NCI-H345 treated with DMSO at 0.1 percent for 48 hours (cell line): ENCODE data around the gene MTHFD2L.
"Not testable (repeated sequence)": the region's sequence is repeated elsewhere in the genome, so short reads cannot be mapped to it uniquely, and the experiment has no call there.

Experiments used
- DNase-seq: peaks from one replicate; lab custom pipeline; 2025; ENCODE audit not compliant: unreplicated experiment; lab: John Stamatoyannopoulos, UW

The MTHFD2L gene

DNA sequence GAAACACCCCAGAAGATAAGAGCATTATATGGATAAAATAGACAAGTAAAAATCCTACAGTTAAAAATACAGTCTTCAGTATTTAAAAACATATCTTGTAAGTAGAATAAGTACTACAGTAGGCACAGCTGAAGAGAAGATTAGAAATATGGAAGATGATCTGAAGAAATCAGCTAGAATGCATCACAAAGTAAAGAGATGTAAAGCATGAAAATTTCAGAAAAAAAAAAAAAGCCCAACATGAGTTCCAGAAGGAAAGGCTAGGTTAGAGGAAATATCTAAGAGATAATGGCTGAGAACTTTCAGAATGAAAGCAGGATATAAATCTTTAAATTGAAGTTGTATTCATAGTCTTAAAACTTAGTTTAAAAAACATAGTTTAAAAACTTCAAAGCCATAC lies 171.4 kb downstream of the MTHFD2L start:
- DNase-seq, result no peak

DNA sequence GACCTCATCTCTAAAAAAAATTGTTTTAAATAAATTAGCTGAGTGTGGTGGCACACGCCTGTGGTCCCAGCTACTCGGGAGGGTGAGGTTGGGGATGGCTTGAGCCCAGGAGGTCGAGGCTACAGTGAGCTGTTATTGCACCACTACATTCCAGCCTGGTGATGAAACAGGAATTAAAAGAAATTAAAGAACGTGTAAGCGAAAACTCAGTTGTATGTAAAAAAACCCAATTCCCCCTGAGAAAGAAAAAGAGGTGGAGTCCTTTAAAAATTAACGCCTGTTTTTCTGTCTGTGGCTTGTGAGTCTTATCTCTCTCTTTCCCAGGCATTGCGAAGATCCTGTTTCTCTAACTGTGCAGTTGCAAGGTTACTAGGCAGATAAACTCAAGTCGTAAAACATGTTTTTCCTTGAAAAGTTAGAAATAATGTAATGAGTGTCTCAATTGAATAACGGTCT lies 172.4 kb downstream of the MTHFD2L start:
- no peak for DNase-seq

DNA sequence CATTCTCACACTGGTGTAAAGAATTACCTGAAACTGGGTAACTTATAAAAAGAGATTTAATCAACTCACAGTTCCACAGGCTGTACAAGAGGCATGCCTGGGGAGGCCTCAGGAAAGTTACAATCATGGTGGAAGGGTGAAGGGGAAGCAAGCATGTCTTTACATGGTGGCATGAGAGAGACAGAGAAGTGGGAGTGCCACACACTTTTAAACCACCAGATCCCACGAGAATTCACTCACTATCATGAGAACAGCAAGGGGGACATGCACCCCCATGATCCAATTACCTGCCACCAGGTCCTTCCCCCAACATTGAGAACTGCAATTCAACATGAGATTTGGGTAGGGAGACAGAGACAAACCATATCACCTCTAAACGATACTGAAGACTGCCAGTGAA lies 173.3 kb downstream of the MTHFD2L start:
- DNase-seq, result no peak

DNA sequence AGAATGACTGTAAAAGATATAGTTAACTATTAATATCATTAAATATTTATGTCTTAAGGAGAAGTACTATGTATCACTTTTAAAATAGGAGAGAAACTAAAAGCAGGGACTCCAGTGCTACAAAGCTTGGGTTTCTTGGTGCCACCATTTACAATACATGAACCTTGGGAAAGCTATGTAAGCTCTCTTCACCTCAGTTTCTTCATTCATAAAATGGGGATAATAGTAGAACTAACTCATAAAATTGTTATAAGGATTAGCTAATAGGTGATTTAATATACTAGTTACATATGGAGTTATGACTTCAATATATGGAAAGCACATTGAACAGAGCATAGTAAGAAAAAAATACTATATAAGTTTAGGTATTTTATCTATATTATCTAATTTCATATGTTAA lies 174.0 kb downstream of the MTHFD2L start:
- DNase-seq, result no peak

DNA sequence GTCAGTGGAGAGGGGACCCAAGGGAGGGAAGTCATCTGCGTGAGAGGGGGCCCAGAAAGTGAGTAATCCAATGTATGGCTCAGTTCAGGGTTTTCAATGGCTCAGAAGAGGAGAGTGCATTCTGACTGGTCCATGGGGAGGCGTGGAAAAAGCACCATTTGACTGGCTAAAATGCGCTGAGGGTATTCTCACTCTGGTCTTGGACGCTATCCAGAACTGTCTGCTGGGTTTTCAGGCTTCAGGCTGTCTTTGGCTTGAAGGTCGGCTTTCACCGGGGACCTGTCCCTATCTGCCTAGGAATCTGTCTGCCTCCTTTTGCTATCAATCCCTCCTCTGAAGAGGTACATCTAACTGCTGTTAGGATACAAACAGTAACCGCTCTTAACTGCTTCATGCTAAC lies 176.7 kb downstream of the MTHFD2L start:
- DNase-seq, result no peak

DNA sequence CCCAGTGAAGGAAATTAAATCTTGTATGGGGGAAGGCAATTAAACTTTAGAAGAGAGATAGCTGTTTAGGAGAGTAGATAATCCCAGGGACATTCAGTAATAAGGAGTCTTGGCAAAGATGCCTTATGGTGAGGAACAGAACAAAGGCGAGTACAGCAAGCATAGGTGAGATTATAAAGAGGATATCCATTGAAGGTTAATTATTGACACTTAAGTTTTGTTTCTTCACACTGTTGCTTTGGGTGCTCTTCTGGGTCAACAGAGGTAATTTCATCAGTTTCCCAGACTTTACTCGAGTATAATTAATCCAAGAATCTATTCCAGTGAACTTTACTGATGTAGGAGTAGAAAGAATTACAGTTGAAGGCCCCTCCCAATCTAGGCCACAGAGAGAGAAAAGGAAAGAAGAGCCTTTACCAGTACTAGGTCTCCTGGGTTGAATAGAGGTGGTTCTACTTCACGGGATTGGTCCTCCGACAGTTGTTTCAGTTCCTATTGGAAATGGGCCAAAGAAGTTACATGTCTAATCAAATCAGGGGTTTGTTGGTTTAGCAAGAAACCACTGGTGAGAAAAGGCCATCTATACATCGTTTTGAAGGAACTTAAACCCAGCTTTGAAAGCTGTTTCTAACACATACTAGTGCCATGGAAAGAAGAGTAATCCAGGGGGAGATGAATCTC lies 177.6 kb downstream of the MTHFD2L start:
- no peak for DNase-seq

DNA sequence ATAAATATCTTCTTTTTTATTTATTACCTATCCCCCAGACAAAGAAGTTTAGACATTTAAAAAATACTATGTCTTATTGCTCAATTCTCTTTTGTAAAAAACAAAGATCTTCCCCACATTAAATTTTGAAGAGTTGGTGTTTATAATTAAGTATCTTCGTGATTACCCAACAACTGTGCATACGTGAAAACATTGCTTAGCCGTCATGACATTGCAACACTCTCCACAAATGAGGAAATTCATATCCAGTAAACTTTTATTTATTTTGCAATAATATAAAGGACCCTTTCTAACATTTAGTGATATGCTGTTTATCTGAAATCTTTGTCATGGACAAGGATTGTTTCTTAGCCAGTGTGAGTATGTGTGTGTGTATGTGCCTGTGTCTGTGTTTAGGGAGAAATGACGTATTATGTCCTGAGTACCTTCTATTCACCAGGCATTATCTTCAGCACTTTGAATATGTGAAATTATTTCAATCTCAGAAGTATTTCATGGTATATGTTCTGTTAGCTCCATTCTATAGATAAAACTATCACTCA lies 180.9 kb downstream of the MTHFD2L start:
- no peak for DNase-seq

DNA sequence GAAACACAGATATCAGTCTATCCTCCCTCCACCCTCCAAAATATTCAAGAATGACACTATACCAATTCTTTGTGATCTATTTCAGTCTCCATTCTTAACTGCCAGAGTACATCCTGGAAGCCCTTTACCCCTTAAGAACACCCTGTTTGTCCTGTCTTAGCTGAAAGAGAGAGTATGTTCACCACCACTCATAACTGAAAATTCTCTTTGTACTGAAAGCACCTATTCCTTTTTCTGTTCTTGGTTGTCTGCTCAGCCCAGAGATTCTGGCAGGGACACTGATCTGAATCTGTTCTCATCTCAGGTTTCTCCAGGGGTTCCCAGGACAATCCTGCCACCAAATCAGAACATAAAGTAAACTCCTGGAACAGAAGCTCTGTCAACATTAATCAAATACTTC lies 181.6 kb downstream of the MTHFD2L start:
- DNase-seq, result no peak

DNA sequence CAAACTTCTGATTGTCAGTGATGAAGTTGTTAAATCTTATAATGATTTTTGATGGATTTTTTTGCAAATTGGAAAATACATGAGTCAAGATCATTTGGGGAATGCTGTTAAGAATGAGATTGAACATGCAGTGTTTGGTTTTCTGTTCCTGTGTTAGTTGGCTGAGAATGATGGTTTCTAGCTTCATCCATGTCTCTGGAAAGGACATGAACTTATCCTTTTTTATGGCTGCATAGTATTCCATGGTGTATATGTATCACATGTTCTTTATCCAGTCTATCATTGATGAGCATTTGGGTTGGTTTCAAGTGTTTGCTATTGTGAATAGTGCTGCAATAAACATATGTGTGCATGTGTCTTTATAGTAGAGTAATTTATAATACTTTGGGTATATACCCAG lies 182.5 kb downstream of the MTHFD2L start:
- DNase-seq, result not testable (repeated sequence)

DNA sequence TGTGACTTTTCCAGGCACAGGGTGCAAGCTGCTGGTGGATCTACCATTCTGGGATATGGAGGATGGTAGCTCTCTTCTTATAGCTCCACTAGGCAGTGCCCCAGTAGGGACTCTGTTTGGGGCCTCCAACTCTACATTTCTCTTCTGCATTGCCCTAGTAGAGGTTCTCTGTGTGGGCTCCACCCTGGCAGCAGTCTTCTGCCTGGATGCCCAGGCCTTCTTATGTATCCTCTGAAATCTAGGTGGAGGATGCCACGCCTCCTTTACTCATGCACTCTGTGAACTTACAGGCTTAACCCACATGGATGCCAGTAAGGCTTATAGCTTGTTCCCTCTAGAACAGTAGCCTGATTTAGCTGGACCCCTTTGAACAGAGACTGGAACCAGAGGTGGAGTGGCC lies 186.1 kb downstream of the MTHFD2L start:
- no peak for DNase-seq
